Kidney (tissue), 14 donors: ENCODE results near the gene DPP10. TPM values are rescaled to one million over a fixed set of nuclear protein-coding genes. Genes with fewer than 3 reads are reported as not detected.

Experiments
- DNase-seq, 5 donors: peaks; one replicate each; pipeline ENCODE4 v3.0.0-alpha.2; 2013 to 2020
- FAIRE-seq: peaks from 2 replicates; lab custom pipeline; 2012; peaks lifted over from hg19 to GRCh38; lab: Jason Lieb, UNC
- H3K27ac ChIP-seq, 2 donors: one replicate each; pipeline ENCODE4 v1.7.0; 2013; ENCODE audit warnings: low read depth in 2 of 2, low read length in 2 of 2, inconsistent platforms in 1 of 2
- H3K27me3 ChIP-seq: one replicate; pipeline ENCODE4 v1.7.1; 2013; ENCODE audit warnings: low read length, inconsistent platforms; ENCODE audit not compliant: control insufficient read depth, insufficient read depth
- H3K36me3 ChIP-seq, 3 donors: one replicate each; pipeline versions ENCODE4 v1.7.0 to v1.7.1; 2013; ENCODE audit warnings: low read length in 3 of 3, control low read depth in 1 of 3, inconsistent platforms in 1 of 3; ENCODE audit not compliant: insufficient read depth in 3 of 3, control insufficient read depth in 2 of 3
- H3K4me1 ChIP-seq, 3 donors: one replicate each; pipeline versions ENCODE4 v1.7.0 to v1.7.1; 2013; ENCODE audit warnings: low read length in 3 of 3, inconsistent platforms in 1 of 3, low read depth in 1 of 3; ENCODE audit not compliant: control insufficient read depth in 2 of 3, insufficient read depth in 2 of 3
- H3K4me3 ChIP-seq, 3 donors: one replicate each; pipeline versions ENCODE4 v1.7.0 to v1.8.1; 2013; ENCODE audit warnings: low read length in 3 of 3, control low read depth in 1 of 3, inconsistent platforms in 1 of 3
- H3K9ac ChIP-seq, 3 donors: one replicate each; pipeline versions ENCODE4 v1.7.0 to v1.7.1; 2013; ENCODE audit warnings: low read length in 3 of 3, control low read depth in 1 of 3, inconsistent platforms in 1 of 3
- H3K9me3 ChIP-seq, 3 donors: one replicate each; pipeline versions ENCODE4 v1.7.0 to v1.7.1; 2013; ENCODE audit warnings: low read length in 3 of 3, control low read depth in 1 of 3, inconsistent platforms in 1 of 3; ENCODE audit not compliant: control insufficient read depth in 2 of 3, insufficient read depth in 1 of 3
- CTCF ChIP-seq: IDR thresholded peaks from 3 replicates; pipeline ENCODE4 v1.5.1; 2012; ENCODE audit warnings: mild to moderate bottlenecking, moderate library complexity, borderline replicate concordance; ENCODE audit not compliant: insufficient read depth; ENCODE audit errors: extremely low read depth
- intact Hi-C: fragments of 100-400 bp; cut with DNase I; formaldehyde crosslinking; loops from one replicate; pipeline ENCODE4 v1.11.1; 2022
- polyA plus RNA-seq: library from polyadenylated mRNA; stranded (reverse); fragments of 350-450 nt; fragmentation: Illumina TruSeq; extraction: RNeasy Lipid Tissue Mini Kit (QIAGEN cat#74804); gene quantifications from one replicate; pipeline ENCODE4 v1.2.3, GENCODE V29; 2014; ENCODE audit warnings: low read depth, low replicate concordance; ENCODE audit not compliant: insufficient read depth
- total RNA-seq: library from RNA; stranded (reverse); fragmentation: NEBNext Ultra II Directional; extraction: Animal tissue kit (Norgen Biotek cat#: 25700); gene quantifications from one replicate; pipeline ENCODE4 v1.2.1, GENCODE V29; 2021
- donor health status: control.
- donor health status: control.
- donor health status: control.
- donor health status: control.
- donor health status: control.
- donor health status: DM: yes; HTN: yes; CAD: no.
- donor health status: Normal renal cell carcinoma (clear cell type).

The DPP10 gene
- total and polyA plus RNA-seq, 2 donors from 2014 or later: 0.67 TPM; not detected in 1

- no peaks in the 10 kb centered on the region for H3K27me3 ChIP-seq
- no peak overlapping the region for H3K27ac ChIP-seq
- FAIRE-seq (no peak), DNase-seq (no peak)
- intact Hi-C loops: no loop called here
- no peaks in the 10 kb centered on the region for H3K9me3 ChIP-seq
- H3K4me3 ChIP-seq: no peak overlapping the region
- H3K9ac ChIP-seq: no peak overlapping the region
- H3K36me3 ChIP-seq: no peaks in the 10 kb centered on the region
- TF ChIP-seq CTCF: no peak
- no peaks in the 10 kb centered on the region for H3K4me1 ChIP-seq
Measured at GRCh38 chr2:115552726-115553125, 1110.3 kb downstream of the DPP10 start.

- H3K4me3 ChIP-seq: no peak overlapping the region
- no peak for TF ChIP-seq CTCF
- DNase-seq (no peak), FAIRE-seq (no peak)
- H3K27me3 ChIP-seq: no peaks in the 10 kb centered on the region
- H3K9ac ChIP-seq: no peak overlapping the region
- intact Hi-C loops: no loop called here
- no peaks in the 10 kb centered on the region for H3K4me1 ChIP-seq
- no peaks in the 10 kb centered on the region for H3K9me3 ChIP-seq
- no peaks in the 10 kb centered on the region for H3K36me3 ChIP-seq
- no peak overlapping the region for H3K27ac ChIP-seq
Measured at GRCh38 chr2:115554153-115554552, 1111.7 kb downstream of the DPP10 start.

- Histone ChIP-seq H3K9me3 (no peaks in the 10 kb centered on the region), H3K9ac (no peak overlapping the region), H3K36me3 (no peaks in the 10 kb centered on the region), H3K27ac (no peak overlapping the region), H3K4me1 (no peaks in the 10 kb centered on the region), H3K4me3 (no peak overlapping the region), H3K27me3 (no peaks in the 10 kb centered on the region)
- TF ChIP-seq CTCF: no peak
- FAIRE-seq (no peak), DNase-seq (no peak)
- intact Hi-C loops: no loop called here
Measured at GRCh38 chr2:115558725-115559124, 1116.3 kb downstream of the DPP10 start.

GRCh38 chr2:115560666-115561065, 1118.2 kb downstream of the DPP10 start:
- H3K27me3 ChIP-seq: no peaks in the 10 kb centered on the region
- no peak for FAIRE-seq
- no peak for DNase-seq
- intact Hi-C loops: no loop called here
- no peak overlapping the region for H3K4me3 ChIP-seq
- H3K9ac ChIP-seq: no peak overlapping the region
- no peak for TF ChIP-seq CTCF
- no peaks in the 10 kb centered on the region for H3K4me1 ChIP-seq
- no peaks in the 10 kb centered on the region for H3K36me3 ChIP-seq
- no peaks in the 10 kb centered on the region for H3K9me3 ChIP-seq
- H3K27ac ChIP-seq: no peak overlapping the region
